HepG2 (cell line): ENCODE data around the gene ENGASE. TPM values are rescaled to one million over a fixed set of nuclear protein-coding genes. Genes with fewer than 3 reads are reported as not detected.
A peak's percentile ranks its signal among the peaks of the same experiment; 100 is the strongest.

ENCODE experiments used
- ATAC-seq: fragments of 200-7000 bp; cut with Tn5 transposase; 3 replicates; pipeline ENCODE4 v1.9.1; 2020; ENCODE audit warnings: mild to moderate bottlenecking, moderate library complexity
- BruUV-seq: library from RNA; stranded (reverse); fragments of 400-500 nt; replicated peaks from 2 replicates; lab custom pipeline; 2021; lab: Mats Ljungman, UMichigan
- CTCF ChIA-PET: fragments of 300-600 bp; formaldehyde crosslinking; extraction: SDS; loops from one replicate; lab custom pipeline; 2021; ENCODE audit warnings: low total read pairs, inconsistent platforms, low intra/inter-chr PET ratio; lab: Yijun Ruan, JAX
- POLR2A ChIA-PET: fragments of 350-600 bp; sonication (Branson Sonifier 250); formaldehyde crosslinking; loops from one replicate; lab custom pipeline; 2020; ENCODE audit warnings: antibody characterized with exemption, inconsistent platforms; lab: Yijun Ruan, JAX
- DNase-seq: peaks from one replicate; pipeline ENCODE4 v3.0.0-alpha.2; 2015; ENCODE audit warnings: low spot score
- FAIRE-seq: peaks from 3 replicates; lab custom pipeline; 2011; peaks lifted over from hg19 to GRCh38; lab: Jason Lieb, UNC
- H2AFZ ChIP-seq: one replicate; pipeline ENCODE4 v1.6.1; 2011; ENCODE audit warnings: low read length, inconsistent platforms
- H3K27ac ChIP-seq: fragments of 300-600 bp; 3 replicates; pipeline ENCODE4 v1.8.0; 2011; ENCODE audit warnings: mixed run types, mild to moderate bottlenecking, mixed read lengths, low read length, inconsistent platforms; ENCODE audit not compliant: insufficient read depth; ENCODE audit errors: extremely low read length
- H3K27me3 ChIP-seq, 2 experiments: fragments of 200-600 bp in 1 of 2; 2 replicates in 1 of 2; 3 replicates in 1 of 2; pipeline versions ENCODE4 v1.6.0 to v1.8.0; 2011; ENCODE audit warnings: low read length in 2 of 2, mild to moderate bottlenecking in 2 of 2, moderate library complexity in 2 of 2, inconsistent platforms in 1 of 2; ENCODE audit not compliant: insufficient read depth in 2 of 2, control insufficient read depth in 1 of 2
- H3K36me3 ChIP-seq, 2 experiments: fragments of 200-600 bp in 1 of 2; replicated peaks in 1 of 2; 2 replicates in 1 of 2; 3 replicates in 1 of 2; pipeline versions ENCODE4 v1.5.1 to v1.8.0; 2011; ENCODE audit warnings: low read length in 2 of 2, inconsistent platforms in 1 of 2; ENCODE audit not compliant: insufficient read depth in 2 of 2, control insufficient read depth in 1 of 2
- H3K4me1 ChIP-seq: 2 replicates; pipeline ENCODE4 v1.5.1; 2012; ENCODE audit warnings: low read length, inconsistent platforms; ENCODE audit not compliant: insufficient read depth
- H3K4me2 ChIP-seq: 2 replicates; pipeline ENCODE4 v1.6.0; 2011; ENCODE audit warnings: low read depth, low read length, inconsistent platforms
- H3K4me3 ChIP-seq, 3 experiments: fragments of 200-600 bp in 1 of 3; sonication (generic), shearing (Covaris generic) in 1 of 3; replicated peaks in 1 of 3; 2 replicates each; pipeline ENCODE4 v1.5.1; 2011 to 2016; ENCODE audit warnings: low read length in 3 of 3, inconsistent platforms in 2 of 3, low read depth in 2 of 3, mild to moderate bottlenecking in 2 of 3, control low read depth in 1 of 3, mixed read lengths in 1 of 3; ENCODE audit not compliant: insufficient read depth in 1 of 3
- H3K79me2 ChIP-seq: one replicate; pipeline ENCODE4 v1.6.1; 2011; ENCODE audit warnings: low read length, inconsistent platforms; ENCODE audit not compliant: insufficient read depth
- H3K9ac ChIP-seq: 2 replicates; pipeline ENCODE4 v1.6.0; 2011; ENCODE audit warnings: mild to moderate bottlenecking, low read depth, low read length, inconsistent platforms; ENCODE audit not compliant: insufficient read depth
- H3K9me3 ChIP-seq: 2 replicates; pipeline ENCODE4 v1.5.1; 2012; ENCODE audit warnings: mild to moderate bottlenecking, low read length
- H4K20me1 ChIP-seq: 2 replicates; pipeline ENCODE4 v1.6.0; 2011; ENCODE audit warnings: inconsistent platforms, mild to moderate bottlenecking, low read length, moderate library complexity; ENCODE audit not compliant: insufficient read depth
- ARHGAP35 ChIP-seq: sonication (generic); formaldehyde crosslinking; IDR thresholded peaks from 2 replicates; pipeline ENCODE4 v1.9.0; 2022; ENCODE audit warnings: mild to moderate bottlenecking, inconsistent platforms, moderate library complexity, missing genetic modification reagents, borderline replicate concordance
- BCLAF1 ChIP-seq: fragments of 450-650 bp; IDR thresholded peaks from 2 replicates; pipeline ENCODE4 v1.6.1; 2017; ENCODE audit warnings: mild to moderate bottlenecking
- BHLHE40 ChIP-seq: IDR thresholded peaks from 2 replicates; pipeline ENCODE4 v1.6.1; 2011; ENCODE audit warnings: low read length, improper control_type of control experiment
- KDM2A ChIP-seq: sonication (generic); formaldehyde crosslinking; IDR thresholded peaks from 2 replicates; pipeline ENCODE4 v1.4.0; 2020; ENCODE audit warnings: low read depth, missing genetic modification reagents, borderline replicate concordance
- RAD51 ChIP-seq: fragments of 450-650 bp; IDR thresholded peaks from 2 replicates; pipeline ENCODE4 v1.6.1; 2016; ENCODE audit warnings: borderline replicate concordance
- RXRA ChIP-seq: sonication (generic); formaldehyde crosslinking; IDR thresholded peaks from 2 replicates; pipeline ENCODE4 v1.5.1; 2020; ENCODE audit warnings: missing genetic modification reagents
- SALL1 ChIP-seq: sonication (generic); formaldehyde crosslinking; IDR thresholded peaks from 2 replicates; pipeline ENCODE4 v1.8.0; 2022; ENCODE audit warnings: mild to moderate bottlenecking, missing genetic modification reagents
- TBX2 ChIP-seq: sonication (generic); formaldehyde crosslinking; IDR thresholded peaks from 2 replicates; pipeline ENCODE4 v1.5.0; 2020; ENCODE audit warnings: missing genetic modification reagents, mild to moderate bottlenecking, borderline replicate concordance
- USF2 ChIP-seq, 2 experiments: sonication (generic) in 1 of 2; formaldehyde crosslinking in 1 of 2; IDR thresholded peaks; 2 replicates each; pipeline versions ENCODE4 v1.5.1 to v1.6.1; 2011 to 2020; ENCODE audit warnings: borderline replicate concordance in 1 of 2, low read depth in 1 of 2, low read length in 1 of 2, mild to moderate bottlenecking in 1 of 2, missing genetic modification reagents in 1 of 2, moderate library complexity in 1 of 2
- ZBTB38 ChIP-seq: sonication (generic); formaldehyde crosslinking; IDR thresholded peaks from 2 replicates; pipeline ENCODE4 v1.5.1; 2020; ENCODE audit warnings: mild to moderate bottlenecking, missing genetic modification reagents
- ZFY ChIP-seq: sonication (generic); formaldehyde crosslinking; IDR thresholded peaks from 2 replicates; pipeline ENCODE4 v1.4.0; 2020; ENCODE audit warnings: missing genetic modification reagents
- ZNF274 ChIP-seq: sonication (generic); formaldehyde crosslinking; IDR thresholded peaks from 2 replicates; pipeline ENCODE4 v1.5.1; 2020; ENCODE audit warnings: mild to moderate bottlenecking, missing genetic modification reagents
- ZNF432 ChIP-seq: sonication (generic); formaldehyde crosslinking; IDR thresholded peaks from 2 replicates; pipeline ENCODE4 v1.5.0; 2020; ENCODE audit warnings: missing genetic modification reagents, mild to moderate bottlenecking, borderline replicate concordance
- WGBS: methylation state at CpG from one replicate; pipeline ENCODE4 v1.1.6; 2017; ENCODE audit warnings: low lambda C conversion rate; 5-methylcytosine and 5-hydroxymethylcytosine counted together
- in situ Hi-C: cut with HindIII; loops from 2 replicates; pipeline ENCODE4 v1.10.0; 2017; ENCODE audit warnings: low pct_unique_long_range_greater_than_20kb; ENCODE audit not compliant: extremely low pct_ligation_motif_present
- intact Hi-C: fragments of 100-400 bp; cut with micrococcal nuclease; formaldehyde crosslinking; loops from one replicate; pipeline ENCODE4 v1.10.0; 2022; ENCODE audit not compliant: unreplicated experiment
- polyA plus RNA-seq, 8 experiments: library from polyadenylated mRNA; depleted of rRNA in 3 of 8; stranded (reverse) in 7 of 8; unstranded in 1 of 8; fragments of >200 nt; fragmentation: Illumina TruSeq in 4 of 8; extraction: Trizol in 4 of 8; gene quantifications; 2 replicates each; pipeline versions ENCODE4 v1.2.1 to v1.2.3, GENCODE V29; 2011 to 2016; ENCODE audit warnings: low read depth in 4 of 8, missing spikeins in 1 of 8, mixed read lengths in 1 of 8; ENCODE audit not compliant: insufficient read depth in 1 of 8
- total RNA-seq, 5 experiments: library from RNA; depleted of rRNA; stranded (reverse); fragments of >200 nt; fragmentation: Illumina TruSeq; extraction: Trizol; gene quantifications; 2 replicates each; pipeline ENCODE4 v1.2.3, GENCODE V29; 2016; ENCODE audit warnings: low read depth in 1 of 5

The ENGASE gene
- total and polyA plus RNA-seq, 2 of the 13 experiments (the other 11 are each of a cell fraction or from before 2014, with no cell fraction given): 10.6 to 18.1 TPM

- TF ChIP-seq USF2 (IDR thresholded peaks at IDR 0.05; ENCODE audit: low read depth, low read length) (peak; percentile 33; the same call in 1 of the 2 replicates), USF2 (CRISPR knock-in tag; IDR thresholded peaks at IDR 0.05; ENCODE audit: borderline replicate concordance) (no peak), RAD51 (peak; percentile 23; the same call in 1 of the 2 replicates), BCLAF1 (no peak), BHLHE40 (0 out of 2 replicates have a peak, but pooled peaks have one; percentile 44)
These were observed 41.5 kb upstream of the ENGASE start (continued) for GRCh38 chr17:79033046-79033616.

GRCh38 chr17:79033741-79034501 lies 40.7 kb upstream of the ENGASE start:
- no peaks in the 10 kb centered on the region for H3K79me2 ChIP-seq
- H3K9me3 ChIP-seq: no peaks in the 10 kb centered on the region
- peak; percentile 36 for ATAC-seq
- H3K36me3 ChIP-seq: no peaks in the 10 kb centered on the region
- H3K4me3 ChIP-seq: peak overlapping the region in 1 of 3 experiments; percentile 3; a peak in 1 of 6 replicates
- no peak overlapping the region for H3K9ac ChIP-seq
- H2AFZ ChIP-seq: no peak overlapping the region
- BruUV-seq: no TSS peak
- FAIRE-seq: no peak
- H3K4me2 ChIP-seq: peak overlapping the region; percentile 37; the same call in 1 of the 2 replicates
- TF ChIP-seq ZBTB38 (peak; percentile 24; the same call in 1 of the 2 replicates), TBX2 (CRISPR knock-in tag) (no peak), SALL1 (CRISPR knock-in tag) (0 out of 2 replicates have a peak, but pooled peaks have one; percentile 19), KDM2A (0 out of 2 replicates have a peak, but pooled peaks have one; percentile 18), RXRA (CRISPR knock-in tag) (peak; percentile 32; the same call in 1 of the 2 replicates), ZNF432 (CRISPR knock-in tag) (no peak), ZNF274 (CRISPR knock-in tag) (0 out of 2 replicates have a peak, but pooled peaks have one; percentile 24), RAD51 (no peak), ZFY (CRISPR knock-in tag) (0 out of 2 replicates have a peak, but pooled peaks have one; percentile 8), ARHGAP35 (no peak)
- 43% methylated on average over 21 of the region's 28 CpGs for WGBS
- POLR2A ChIA-PET: interaction anchor here (1.0 to 8.8 kb wide), 3 partner anchors 7 to 41 kb away, joined by 3 to 127 read pairs (median 5); partner anchors contain the start of genes CANT1 and ENGASE
- DNase-seq: no peak
- no peaks in the 10 kb centered on the region for H4K20me1 ChIP-seq
- in situ Hi-C loops: no loop called here
- H3K4me1 ChIP-seq: peaks cover 37% of the 10 kb centered on the region
- peaks cover 10 to 55% of the 10 kb centered on the region in 2 experiments; a peak in 4 of 5 replicates for H3K27me3 ChIP-seq
- intact Hi-C loops: no loop called here
- CTCF ChIA-PET: no interaction called here
- no peak overlapping the region for H3K27ac ChIP-seq
